Hypothalamus (tissue), 51 donors: ENCODE results near the gene HOATZ.

Experiments
- DNase-seq, 51 donors: peaks; one replicate each; lab custom pipeline; 2025; lab: John Stamatoyannopoulos, UW

Gene HOATZ

DNA sequence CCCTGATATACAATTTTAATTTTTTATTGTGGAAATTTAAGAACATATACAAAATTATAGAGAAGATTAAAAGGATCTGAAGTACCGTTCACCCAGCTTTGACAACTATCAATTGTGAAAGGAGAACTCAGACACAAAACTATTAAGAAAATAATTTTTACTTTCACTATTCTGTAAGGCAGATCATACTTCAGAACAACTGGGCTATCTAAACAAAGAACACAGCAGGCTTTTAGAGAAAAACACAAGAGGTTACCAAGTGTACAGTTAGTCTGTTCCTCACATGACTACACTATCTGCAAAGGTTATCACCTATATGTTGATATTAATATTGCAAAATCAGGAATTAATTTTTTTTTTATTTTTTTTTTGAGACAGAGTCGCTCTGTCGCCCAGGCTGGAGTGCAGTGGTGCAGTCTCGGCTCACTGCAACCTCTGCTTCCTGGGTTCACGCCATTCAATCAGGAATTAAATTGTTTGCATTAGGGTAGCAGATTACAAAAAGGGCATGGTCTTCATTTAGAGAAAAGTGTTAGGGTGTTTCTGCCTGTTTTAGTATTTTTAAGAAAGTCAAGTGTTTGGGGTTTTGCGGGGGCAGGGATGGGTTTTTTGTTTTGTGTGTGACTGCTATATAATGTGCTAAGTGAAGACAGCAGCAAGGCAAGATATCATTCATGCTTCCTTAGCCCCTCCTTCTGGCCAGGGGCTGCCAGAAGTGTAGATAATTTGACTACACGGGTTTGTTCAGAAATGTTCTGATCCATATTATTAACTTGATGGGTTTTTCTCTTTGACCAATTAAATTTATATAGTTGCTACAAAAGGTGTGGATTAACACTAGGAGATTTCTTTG lies 60.0 kb downstream of the HOATZ start:
- DNase-seq, result no peak

DNA sequence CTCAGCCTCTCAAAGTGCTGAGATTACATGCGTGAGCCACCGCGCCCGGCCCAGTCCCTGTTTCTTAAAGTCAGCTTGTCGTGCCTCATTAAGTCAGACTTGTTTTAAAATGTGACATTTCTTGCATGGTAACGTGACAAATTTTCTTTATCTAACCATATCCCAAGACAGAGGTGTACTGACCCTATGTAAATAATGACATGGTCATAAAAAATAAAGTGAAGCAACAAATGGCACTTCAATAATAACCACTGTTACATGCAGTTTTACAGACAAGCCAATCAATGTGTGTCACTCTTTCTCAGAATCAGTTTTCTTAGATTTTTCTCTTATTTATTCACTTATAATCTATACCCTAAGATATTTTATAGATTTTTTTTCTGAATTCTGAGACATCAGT lies 61.2 kb downstream of the HOATZ start:
- DNase-seq, result no peak

DNA sequence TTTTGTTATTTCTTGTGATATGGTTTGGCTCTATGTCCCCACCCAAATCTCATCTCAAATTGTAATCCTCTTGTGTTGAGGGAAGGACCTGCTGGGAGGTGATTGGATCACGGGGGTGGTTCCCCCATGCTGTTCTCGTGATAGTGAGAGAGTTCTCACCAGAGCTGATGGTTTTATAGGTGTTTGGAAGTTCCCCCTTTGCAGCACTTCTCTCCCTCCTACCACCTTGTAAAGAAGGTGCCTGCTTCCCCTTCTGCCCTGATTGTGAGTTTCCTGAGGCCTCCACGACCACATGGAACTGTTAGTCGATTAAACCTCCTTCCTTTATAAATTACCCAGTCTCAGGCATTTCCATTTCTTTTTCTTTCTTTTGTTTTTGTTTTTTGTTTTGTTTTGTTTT lies 63.2 kb downstream of the HOATZ start:
- DNase-seq, result no peak

DNA sequence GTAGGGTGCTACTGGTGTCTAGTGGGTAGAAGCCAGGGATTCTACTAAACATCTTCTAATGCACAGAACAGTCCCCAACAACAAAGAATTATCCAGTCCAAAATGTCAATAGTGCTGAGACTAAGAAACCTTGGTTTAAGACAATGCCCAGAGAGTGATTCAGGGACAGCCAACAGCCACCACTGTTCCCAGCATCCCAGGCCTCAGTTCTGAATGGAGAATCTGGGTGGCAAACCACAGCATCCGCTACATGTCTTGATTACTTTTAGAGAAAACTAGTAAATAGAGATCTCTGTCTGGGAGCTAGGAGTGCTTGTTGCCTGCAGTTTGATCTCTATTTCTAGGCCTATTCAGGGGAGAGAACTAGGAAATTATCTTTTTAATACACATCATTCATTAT lies 66.8 kb downstream of the HOATZ start:
- no peak for DNase-seq

DNA sequence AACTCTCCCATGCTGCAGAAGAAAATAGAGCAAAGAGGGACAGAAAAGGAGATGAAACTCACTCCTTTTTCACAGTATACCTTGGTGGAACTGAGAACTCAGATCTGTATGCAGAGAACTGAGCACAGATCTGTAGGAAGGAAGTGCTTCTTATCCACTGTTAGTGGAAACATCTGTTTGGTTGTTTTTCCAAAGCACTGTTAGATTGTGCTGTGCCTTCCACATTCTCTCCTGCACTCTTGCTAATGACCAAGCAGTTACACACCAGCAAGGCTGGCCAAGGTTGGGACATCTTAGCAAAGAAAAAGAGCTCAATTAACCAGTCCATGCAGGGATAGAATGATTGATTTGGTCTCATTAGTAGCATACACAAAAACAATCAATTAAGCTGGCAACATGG lies 67.6 kb downstream of the HOATZ start:
- no peak for DNase-seq

DNA sequence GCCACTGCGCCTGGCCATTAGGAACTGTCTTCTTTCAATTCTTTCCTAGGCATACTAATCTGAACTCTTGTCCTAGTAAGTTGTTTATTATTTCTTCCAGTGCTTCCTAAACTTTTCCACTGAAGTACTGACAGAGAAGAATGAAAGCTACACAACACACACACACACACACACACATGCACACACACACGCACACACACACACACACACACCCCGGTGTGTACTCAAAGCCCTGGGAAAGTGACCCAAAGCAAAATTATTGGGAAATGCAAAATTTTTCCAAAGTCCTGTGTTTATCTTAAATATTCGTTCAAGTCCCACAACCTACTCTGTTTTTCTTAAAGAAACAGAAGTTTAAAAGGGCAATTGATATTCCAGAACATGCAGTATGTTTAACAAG lies 68.3 kb downstream of the HOATZ start:
- no peak for DNase-seq

DNA sequence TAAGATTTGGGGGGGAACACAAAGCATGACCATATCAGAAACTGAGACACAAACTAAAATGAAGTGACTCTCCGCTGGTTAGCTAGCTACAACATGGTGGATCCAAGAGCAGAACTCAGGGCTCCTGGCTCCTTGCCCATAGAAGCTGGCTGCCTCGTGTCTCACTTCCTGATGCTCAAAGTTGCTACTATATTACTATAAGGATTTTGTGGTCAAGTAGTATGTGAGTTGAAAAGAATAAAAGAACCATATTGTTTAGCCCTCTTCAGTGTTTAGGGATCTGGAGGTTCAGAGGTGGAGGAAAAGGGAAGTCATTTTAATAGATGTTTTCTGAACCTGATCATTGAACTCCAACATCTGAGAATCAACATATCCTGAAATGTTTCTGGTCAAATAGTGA lies 70.8 kb downstream of the HOATZ start:
- no peak for DNase-seq

DNA sequence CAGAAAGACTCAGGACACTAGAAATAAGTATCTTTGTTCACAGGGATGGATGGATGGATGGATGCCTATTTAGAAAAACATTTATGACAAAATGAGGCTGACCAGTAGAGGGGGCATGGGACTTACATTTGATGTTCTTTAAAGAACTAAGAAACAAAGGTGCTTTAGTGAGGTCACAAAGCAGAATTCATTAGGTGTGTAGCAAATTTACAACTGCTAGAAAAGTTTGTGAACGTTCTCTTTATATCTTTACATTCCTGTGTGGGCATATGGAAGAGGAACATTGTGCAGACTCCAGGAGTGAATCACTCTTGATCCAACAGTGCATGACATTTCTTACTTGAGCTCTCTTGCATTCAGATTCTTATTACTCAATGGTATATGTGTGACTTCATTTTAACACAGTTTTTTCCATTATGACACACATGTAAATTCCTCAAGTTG lies 71.8 kb downstream of the HOATZ start:
- DNase-seq, result peak in 3 of 51 donors; percentile 2 to 14 (median 7)
